Measurements from ENCODE around the gene WNT1. TPM values are rescaled to one million over a fixed set of nuclear protein-coding genes. Genes with fewer than 3 reads are reported as not detected.

The WNT1 gene
- total and polyA plus RNA-seq, 11 donors, result 0.29 TPM; not detected in 10

GRCh38 chr12:48999371-49000131, 21.4 kb downstream of the WNT1 start, which contains the start of gene DDN:
Gene DDN, minus strand, starts transcription at chr12:48999375. Its CDS starts 88 bp downstream, at chr12:48999287.
- H3K4me3 ChIP-seq, result peak within 1 kb of the TSS; percentile 15 to 66 (median 47)
- 2 to 7% (median 3%) methylated on average over 8 to 30 of the region's 30 CpGs for WGBS, 4 donors
- DNase-seq (peak in 2 of 5 donors; percentile 68 to 71), ATAC-seq (peak; percentile 57 to 73 (median 64))
- H3K9me3 ChIP-seq, result no peaks in the 10 kb centered on the region
- TF ChIP-seq POLR2A (IDR thresholded peaks at IDR 0.05), result no peak
- peak within 1 kb of the TSS in 8 of 12 donors; percentile 3 to 68 (median 40) for H3K27ac ChIP-seq
- intact Hi-C loops (cut with DNase I), result loop anchor here in 4 of 10 donors (5.0 kb wide), 2 partner anchors 57 to 147 kb away; partner anchors contain the start of gene DDX23 (in 3 of the 4)
- peaks cover 3 to 48% (median 6%) of the 10 kb centered on the region in 9 donors for H3K27me3 ChIP-seq
- H3K36me3 ChIP-seq, result peaks cover 0 to 43% (median 36%) of the 10 kb centered on the region in 9 donors
- H3K4me1 ChIP-seq, result peaks cover 4 to 55% (median 39%) of the 10 kb centered on the region in 12 donors

- TF ChIP-seq CTCF (IDR thresholded peaks at IDR 0.05) (no peak), POLR2A (IDR thresholded peaks at IDR 0.05) (no peak)
- intact Hi-C loops (cut with DNase I), result no loop called here
- Histone ChIP-seq H3K36me3 (peaks cover 0 to 49% (median 43%) of the 10 kb centered on the region in 9 donors), H3K27ac (peak overlapping the region in 4 of 12 donors; percentile 3 to 68 (median 50)), H3K4me1 (peaks cover 4 to 49% (median 36%) of the 10 kb centered on the region in 12 donors), H3K4me3 (peak overlapping the region in 1 of 12 donors; percentile 43), H3K9me3 (no peaks in the 10 kb centered on the region), H3K27me3 (peaks cover 0 to 43% (median 6%) of the 10 kb centered on the region in 9 donors)
- ATAC-seq, result no peak
- DNase-seq, result peak in 1 of 5 donors; percentile 10
- 85 to 93% (median 88%) methylated on average over 2 of the region's 2 CpGs for WGBS, 4 donors
Measured at GRCh38 chr12:49000346-49000745, 22.2 kb downstream of the WNT1 start.

GRCh38 chr12:49008943-49009342, 30.8 kb downstream of the WNT1 start:
- H3K36me3 ChIP-seq, result peaks cover 0 to 86% (median 73%) of the 10 kb centered on the region in 9 donors

GRCh38 chr12:49010092-49010668, 32.1 kb downstream of the WNT1 start:
- H3K27ac ChIP-seq, result no peak overlapping the region
- peaks cover 0 to 75% (median 62%) of the 10 kb centered on the region in 9 donors for H3K36me3 ChIP-seq
- ATAC-seq (no peak), DNase-seq (peak in 1 of 5 donors; percentile 11)
- H3K9me3 ChIP-seq, result no peaks in the 10 kb centered on the region
- WGBS, 4 donors, result 93 to 96% (median 95%) methylated on average over 3 of the region's 3 CpGs
- TF ChIP-seq CTCF (IDR thresholded peaks at IDR 0.05), result no peak
- peaks cover 0 to 1% (median 0%) of the 10 kb centered on the region in 9 donors for H3K27me3 ChIP-seq
- intact Hi-C loops (cut with DNase I), result no loop called here
- H3K4me1 ChIP-seq, result peaks cover 0 to 20% (median 10%) of the 10 kb centered on the region in 12 donors
- H3K4me3 ChIP-seq, result no peak overlapping the region

More at GRCh38 chr12:49008943-49009342, 30.8 kb downstream of the WNT1 start:
- TF ChIP-seq CTCF (IDR thresholded peaks at IDR 0.05), result no peak
- TF ChIP-seq POLR2A (IDR thresholded peaks at IDR 0.05), result no peak
- peaks cover 0 to 4% (median 0%) of the 10 kb centered on the region in 9 donors for H3K27me3 ChIP-seq
- no peak for ATAC-seq
- no peaks in the 10 kb centered on the region for H3K9me3 ChIP-seq
- DNase-seq, result no peak
- 93 to 98% (median 97%) methylated on average over 1 of the region's 1 CpG for WGBS, 4 donors
- H3K27ac ChIP-seq, result no peak overlapping the region
- peaks cover 0 to 9% (median 0%) of the 10 kb centered on the region in 12 donors for H3K4me1 ChIP-seq
- no peak overlapping the region for H3K4me3 ChIP-seq
- intact Hi-C loops (cut with DNase I), result no loop called here
